ENCODE results near the gene ADSS2. TPM values are rescaled to one million over a fixed set of nuclear protein-coding genes. Genes with fewer than 3 reads are reported as not detected.

ADSS2 gene
- total RNA-seq, 1 donor from 2014 or later, result 181 TPM

- TF ChIP-seq, protein P1, sequence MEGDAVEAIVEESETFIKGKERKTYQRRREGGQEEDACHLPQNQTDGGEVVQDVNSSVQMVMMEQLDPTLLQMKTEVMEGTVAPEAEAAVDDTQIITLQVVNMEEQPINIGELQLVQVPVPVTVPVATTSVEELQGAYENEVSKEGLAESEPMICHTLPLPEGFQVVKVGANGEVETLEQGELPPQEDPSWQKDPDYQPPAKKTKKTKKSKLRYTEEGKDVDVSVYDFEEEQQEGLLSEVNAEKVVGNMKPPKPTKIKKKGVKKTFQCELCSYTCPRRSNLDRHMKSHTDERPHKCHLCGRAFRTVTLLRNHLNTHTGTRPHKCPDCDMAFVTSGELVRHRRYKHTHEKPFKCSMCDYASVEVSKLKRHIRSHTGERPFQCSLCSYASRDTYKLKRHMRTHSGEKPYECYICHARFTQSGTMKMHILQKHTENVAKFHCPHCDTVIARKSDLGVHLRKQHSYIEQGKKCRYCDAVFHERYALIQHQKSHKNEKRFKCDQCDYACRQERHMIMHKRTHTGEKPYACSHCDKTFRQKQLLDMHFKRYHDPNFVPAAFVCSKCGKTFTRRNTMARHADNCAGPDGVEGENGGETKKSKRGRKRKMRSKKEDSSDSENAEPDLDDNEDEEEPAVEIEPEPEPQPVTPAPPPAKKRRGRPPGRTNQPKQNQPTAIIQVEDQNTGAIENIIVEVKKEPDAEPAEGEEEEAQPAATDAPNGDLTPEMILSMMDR (IDR thresholded peaks at IDR 0.05), result no peak
- TF ChIP-seq EZH2 (IDR thresholded peaks at IDR 0.05) (no peak), EZH2phosphoT487 (IDR thresholded peaks at IDR 0.05) (no peak)
- H3K79me2 ChIP-seq (ENCODE audit: low read depth), result no peaks in the 10 kb centered on the region
- no peaks in the 10 kb centered on the region for H3K4me1 Mint-ChIP-seq
- no peaks in the 10 kb centered on the region for H3K27me3 ChIP-seq
- no peaks in the 10 kb centered on the region for H3K27me3 Mint-ChIP-seq (ENCODE audit: insufficient read depth, low read depth)
- H3K4me1 ChIP-seq, result no peaks in the 10 kb centered on the region
- H3F3A ChIP-seq (ENCODE audit: low read depth), result peaks cover 4% of the 10 kb centered on the region
- no peak for DNase-seq (ENCODE audit: low spot score)
- H2AFZ ChIP-seq (replicated peaks), result no peak overlapping the region
- H3K36me3 ChIP-seq, result peaks cover 27% of the 10 kb centered on the region
- peaks cover 15% of the 10 kb centered on the region for H3K36me3 Mint-ChIP-seq
- H3K9ac ChIP-seq, result no peak overlapping the region
- H4K20me1 ChIP-seq (ENCODE audit: low read depth), result no peaks in the 10 kb centered on the region
- H3K27ac ChIP-seq, result no peak overlapping the region
- H3K4me2 ChIP-seq, result no peak overlapping the region
- H3K27ac Mint-ChIP-seq, result no peak overlapping the region
- no peak overlapping the region for H3K4me3 Mint-ChIP-seq
- H3K9me3 ChIP-seq (ENCODE audit: low read depth), result no peaks in the 10 kb centered on the region
- no peaks in the 10 kb centered on the region for H3K9me3 Mint-ChIP-seq
- H3K4me3 ChIP-seq, result no peak overlapping the region
These were observed 29.5 kb downstream of the ADSS2 start for GRCh38 chr1:244422174-244422573.

GRCh38 chr1:244419024-244419423 is 32.7 kb downstream of the ADSS2 start:
- H3K9me3 Mint-ChIP-seq, result no peaks in the 10 kb centered on the region
- no peaks in the 10 kb centered on the region for H3K27me3 ChIP-seq
- peaks cover 8% of the 10 kb centered on the region for H3K4me1 ChIP-seq
- no peaks in the 10 kb centered on the region for H3K27me3 Mint-ChIP-seq (ENCODE audit: insufficient read depth, low read depth)
- no peaks in the 10 kb centered on the region for H3K4me1 Mint-ChIP-seq
- H2AFZ ChIP-seq (replicated peaks), result no peak overlapping the region
- no peak overlapping the region for H3K27ac ChIP-seq
- TF ChIP-seq, protein P1 (IDR thresholded peaks at IDR 0.05), result no peak
- no peak for TF ChIP-seq EZH2 (IDR thresholded peaks at IDR 0.05)
- no peak for TF ChIP-seq EZH2phosphoT487 (IDR thresholded peaks at IDR 0.05)
- no peak overlapping the region for H3K4me2 ChIP-seq
- H3K36me3 ChIP-seq, result peaks cover 23% of the 10 kb centered on the region
- H3F3A ChIP-seq (ENCODE audit: low read depth), result peaks cover 18% of the 10 kb centered on the region
- peaks cover 30% of the 10 kb centered on the region for H3K36me3 Mint-ChIP-seq
- H3K9ac ChIP-seq, result no peak overlapping the region
- H3K4me3 Mint-ChIP-seq, result no peak overlapping the region
- no peaks in the 10 kb centered on the region for H4K20me1 ChIP-seq (ENCODE audit: low read depth)
- H3K4me3 ChIP-seq, result no peak overlapping the region
- no peak for DNase-seq (ENCODE audit: low spot score)
- H3K9me3 ChIP-seq (ENCODE audit: low read depth), result no peaks in the 10 kb centered on the region
- H3K27ac Mint-ChIP-seq, result no peak overlapping the region
- no peaks in the 10 kb centered on the region for H3K79me2 ChIP-seq (ENCODE audit: low read depth)

DNA sequence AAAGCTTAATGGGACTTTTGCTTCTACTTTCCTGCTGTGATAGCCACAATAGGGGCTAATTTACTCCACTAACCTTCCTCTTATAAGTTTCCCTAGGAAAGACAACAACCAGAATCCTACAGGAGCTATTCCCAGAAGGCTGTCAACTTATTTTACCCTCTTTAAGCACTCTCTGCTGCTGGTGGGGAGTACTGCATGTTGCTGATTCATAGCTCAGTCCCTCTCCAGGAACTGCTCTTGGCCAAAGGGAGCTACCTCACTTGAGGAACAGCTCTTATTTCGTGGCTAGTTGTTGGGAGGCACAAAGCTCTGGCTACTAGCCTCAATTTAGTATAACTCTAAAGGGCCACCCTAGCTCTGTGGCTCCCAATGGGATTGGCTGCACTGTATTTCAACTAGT is 37.2 kb downstream of the ADSS2 start:
- H3K4me1 Mint-ChIP-seq, result no peaks in the 10 kb centered on the region
- Histone ChIP-seq H3K4me2 (no peak overlapping the region), H4K20me1 (ENCODE audit: low read depth) (no peaks in the 10 kb centered on the region), H3K4me1 (peaks cover 12% of the 10 kb centered on the region), H2AFZ (replicated peaks) (no peak overlapping the region), H3K27me3 (no peaks in the 10 kb centered on the region), H3K36me3 (peaks cover 14% of the 10 kb centered on the region), H3K9ac (no peak overlapping the region), H3K79me2 (ENCODE audit: low read depth) (no peaks in the 10 kb centered on the region), H3K9me3 (ENCODE audit: low read depth) (no peaks in the 10 kb centered on the region), H3K4me3 (no peak overlapping the region), H3F3A (ENCODE audit: low read depth) (peaks cover 20% of the 10 kb centered on the region), H3K27ac (peak overlapping the region; percentile 77)
- H3K4me3 Mint-ChIP-seq, result no peak overlapping the region
- no peaks in the 10 kb centered on the region for H3K9me3 Mint-ChIP-seq
- no peaks in the 10 kb centered on the region for H3K27me3 Mint-ChIP-seq (ENCODE audit: insufficient read depth, low read depth)
- H3K36me3 Mint-ChIP-seq, result peaks cover 41% of the 10 kb centered on the region
- TF ChIP-seq, protein P1 (IDR thresholded peaks at IDR 0.05), result peak; percentile 26
- no peak for TF ChIP-seq EZH2 (IDR thresholded peaks at IDR 0.05)
- no peak for TF ChIP-seq EZH2phosphoT487 (IDR thresholded peaks at IDR 0.05)
- DNase-seq (ENCODE audit: low spot score), result peak; percentile 29
- no peak overlapping the region for H3K27ac Mint-ChIP-seq

Measured in neural progenitor cell (in vitro differentiated cells).